ENCODE measurements around the gene POU5F1. TPM values are rescaled to one million over a fixed set of nuclear protein-coding genes. Genes with fewer than 3 reads are reported as not detected.

POU5F1 gene
- total RNA-seq, 1 donor from 2014 or later, result 0.69 TPM

GRCh38 chr6:31118178-31118577, 52.3 kb downstream of the POU5F1 start:
- no peak for DNase-seq
- Histone ChIP-seq H3K36me3 (no peaks in the 10 kb centered on the region), H3K4me3 (no peak overlapping the region), H3K27me3 (ENCODE audit: low read depth) (no peaks in the 10 kb centered on the region), H3K4me1 (peaks cover 60% of the 10 kb centered on the region), H3K9me3 (replicated peaks) (no peaks in the 10 kb centered on the region), H3K27ac (replicated peaks) (no peak overlapping the region)
- no peak for TF ChIP-seq CTCF (IDR thresholded peaks at IDR 0.05; ENCODE audit: borderline replicate concordance)
- intact Hi-C loops (cut with micrococcal nuclease), result no loop called here

DNA sequence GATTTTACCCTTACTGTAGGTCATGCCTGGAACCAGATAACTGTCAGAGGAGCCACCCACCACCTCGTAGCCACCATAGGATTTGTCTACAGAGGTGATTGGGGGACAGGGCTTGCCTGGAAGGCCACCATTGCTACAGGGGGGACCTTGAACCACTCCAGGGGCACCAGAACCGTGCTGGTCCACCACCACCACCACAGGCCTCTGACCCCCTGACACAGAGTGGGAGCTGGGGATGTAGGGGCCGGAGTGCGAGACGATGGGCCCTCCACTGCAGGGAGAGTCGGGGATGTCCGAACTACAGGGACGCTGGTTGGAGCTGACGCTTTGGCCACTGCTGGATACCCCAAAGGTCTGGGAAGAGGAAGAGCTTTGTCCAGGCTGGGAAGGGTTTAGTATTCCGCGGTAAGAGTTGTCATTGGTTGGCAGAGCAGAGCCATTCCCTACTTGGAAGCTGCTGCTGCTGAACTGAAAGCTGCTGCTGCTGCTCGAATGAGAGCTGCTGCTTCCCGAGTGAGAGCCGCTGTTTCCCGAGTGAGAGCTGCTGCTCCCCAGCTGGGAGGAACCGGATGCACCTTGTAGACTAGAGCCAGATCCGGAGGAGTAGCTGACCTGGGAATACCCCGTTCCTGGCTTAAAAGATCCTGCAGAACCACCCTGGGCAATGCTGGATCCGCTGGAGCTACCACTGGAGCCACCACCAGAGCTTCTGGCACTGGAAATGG, 53.7 kb downstream of the POU5F1 start:
- DNase-seq, result no peak
- Histone ChIP-seq H3K27ac (replicated peaks) (peak overlapping the region; percentile 75), H3K27me3 (ENCODE audit: low read depth) (no peaks in the 10 kb centered on the region), H3K36me3 (no peaks in the 10 kb centered on the region), H3K4me3 (peak overlapping the region; percentile 48), H3K9me3 (replicated peaks) (no peaks in the 10 kb centered on the region), H3K4me1 (peaks cover 50% of the 10 kb centered on the region)
- intact Hi-C loops (cut with micrococcal nuclease), result no loop called here
- TF ChIP-seq CTCF (IDR thresholded peaks at IDR 0.05; ENCODE audit: borderline replicate concordance), result no peak

- H3K27ac ChIP-seq (replicated peaks), result peak overlapping the region; percentile 75
- peaks cover 50% of the 10 kb centered on the region for H3K4me1 ChIP-seq
- H3K4me3 ChIP-seq, result no peak overlapping the region
- no peak for TF ChIP-seq CTCF (IDR thresholded peaks at IDR 0.05; ENCODE audit: borderline replicate concordance)
- H3K27me3 ChIP-seq (ENCODE audit: low read depth), result no peaks in the 10 kb centered on the region
- H3K36me3 ChIP-seq, result no peaks in the 10 kb centered on the region
- no peaks in the 10 kb centered on the region for H3K9me3 ChIP-seq (replicated peaks)
- no peak for DNase-seq
- intact Hi-C loops (cut with micrococcal nuclease), result no loop called here
These were observed 54.4 kb downstream of the POU5F1 start for GRCh38 chr6:31115941-31116560.

GRCh38 chr6:31114970-31115849, 55.3 kb downstream of the POU5F1 start:
- Histone ChIP-seq H3K4me1 (peaks cover 50% of the 10 kb centered on the region), H3K27ac (replicated peaks) (peak overlapping the region; percentile 73), H3K9me3 (replicated peaks) (no peaks in the 10 kb centered on the region), H3K4me3 (peak overlapping the region; percentile 52), H3K27me3 (ENCODE audit: low read depth) (no peaks in the 10 kb centered on the region), H3K36me3 (no peaks in the 10 kb centered on the region)
- no peak for DNase-seq
- intact Hi-C loops (cut with micrococcal nuclease), result no loop called here
- peak; percentile 34 for TF ChIP-seq CTCF (IDR thresholded peaks at IDR 0.05; ENCODE audit: borderline replicate concordance)

DNA sequence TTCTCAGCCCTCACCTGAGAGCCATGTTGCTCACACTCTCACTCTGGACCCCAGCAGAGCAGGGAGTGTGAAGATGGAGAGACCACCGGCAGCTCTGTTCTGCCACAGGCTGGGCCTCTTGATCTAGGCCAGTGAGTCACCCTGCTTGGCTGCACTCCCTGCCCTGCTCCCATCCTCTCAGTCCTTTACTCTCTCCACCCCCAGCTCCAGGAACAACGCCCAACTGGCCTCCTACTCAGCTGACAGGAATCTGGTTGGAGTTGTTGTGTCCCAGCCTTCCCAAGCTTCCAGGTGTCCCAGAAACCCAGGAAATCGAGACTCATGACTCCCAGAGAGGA, 56.0 kb downstream of the POU5F1 start, which contains the start of gene PSORS1C1:
Gene PSORS1C1, plus strand, starts transcription at position 260 of the 338 bp plus-strand sequence. CDS start 14,833 bp downstream, outside the sequence.
- H3K4me3 ChIP-seq, result peak within 1 kb of the TSS; percentile 52

More for the DNA sequence above, 56.0 kb downstream of the POU5F1 start, which contains the start of gene PSORS1C1:
- H3K4me1 ChIP-seq, result peaks cover 50% of the 10 kb centered on the region
- H3K27me3 ChIP-seq (ENCODE audit: low read depth), result peaks cover 5% of the 10 kb centered on the region
- H3K27ac ChIP-seq (replicated peaks), result peak within 1 kb of the TSS; percentile 73
- TF ChIP-seq CTCF (IDR thresholded peaks at IDR 0.05; ENCODE audit: borderline replicate concordance), result no peak
- peak; percentile 89 for DNase-seq
- no peaks in the 10 kb centered on the region for H3K9me3 ChIP-seq (replicated peaks)
- no peaks in the 10 kb centered on the region for H3K36me3 ChIP-seq
- intact Hi-C loops (cut with micrococcal nuclease), result no loop called here
